GM21423 (cell line): Measurements from ENCODE around the gene CNTN4.

Experiments
- ATAC-seq: cut with Tn5 transposase; IDR thresholded peaks from one replicate; pipeline ENCODE4 v1.9.1; 2021; ENCODE audit warnings: mild to moderate bottlenecking, moderate library complexity; ENCODE audit not compliant: unreplicated experiment

CNTN4 gene

DNA sequence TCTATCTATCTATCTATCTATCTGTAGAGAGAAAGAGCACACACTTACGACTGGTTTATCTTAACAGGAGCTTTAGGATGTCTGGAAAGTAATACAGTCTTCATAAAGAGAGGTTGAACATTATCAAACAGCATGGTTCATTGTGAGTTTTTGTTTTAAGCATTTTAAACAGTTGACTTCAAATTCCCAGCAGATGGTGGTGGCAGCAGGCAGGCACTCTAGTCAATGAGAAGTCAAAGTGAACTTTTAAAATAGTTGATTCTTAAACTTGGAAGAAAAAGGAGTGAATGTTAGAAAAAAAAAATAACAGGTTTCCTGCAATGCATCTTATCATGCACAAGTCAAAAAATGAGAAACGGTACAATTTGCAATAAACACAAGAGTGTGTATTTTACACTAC is 578.8 kb downstream of the CNTN4 start:
- ATAC-seq: no peak

DNA sequence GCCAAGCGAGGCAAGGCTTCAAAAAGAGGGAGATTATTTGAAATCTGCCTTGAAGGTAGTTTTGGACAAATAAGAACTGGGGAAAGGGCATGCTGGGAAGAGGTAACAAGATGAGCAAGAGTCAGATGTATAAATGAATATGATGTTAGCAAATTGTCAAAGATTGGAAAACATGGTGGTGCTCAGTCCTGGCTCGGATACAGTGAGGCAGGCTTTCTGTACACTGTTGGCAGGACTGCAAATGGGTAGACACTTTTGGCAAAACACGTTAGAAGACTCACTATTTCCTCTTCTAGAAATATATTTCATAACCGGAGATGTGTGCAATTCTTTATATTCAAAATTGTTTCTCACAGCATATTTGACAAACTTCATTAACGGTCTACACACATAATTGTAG is 581.6 kb downstream of the CNTN4 start:
- ATAC-seq: no peak

DNA sequence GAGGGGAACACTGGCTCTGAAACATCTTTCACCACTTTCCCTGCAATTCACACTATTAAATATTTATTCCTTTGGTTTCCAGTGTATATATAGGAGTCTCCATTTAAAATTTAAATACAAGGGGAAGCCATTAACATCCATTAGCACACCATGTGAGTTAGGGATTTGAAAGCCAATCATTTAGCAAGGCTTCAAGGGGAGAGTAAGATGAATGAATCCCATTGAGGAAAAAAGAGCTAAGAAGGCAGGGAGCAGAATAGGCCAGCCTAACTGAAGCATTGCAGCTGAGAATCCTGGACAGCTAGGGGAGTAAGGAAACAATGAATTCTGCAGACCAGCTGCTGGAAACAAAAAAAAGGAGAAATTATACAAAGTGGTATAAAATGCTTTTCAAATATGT is 585.4 kb downstream of the CNTN4 start:
- ATAC-seq: no peak

- ATAC-seq: no peak
Measured at GRCh38 chr3:2686816-2687502, 588.3 kb downstream of the CNTN4 start.

DNA sequence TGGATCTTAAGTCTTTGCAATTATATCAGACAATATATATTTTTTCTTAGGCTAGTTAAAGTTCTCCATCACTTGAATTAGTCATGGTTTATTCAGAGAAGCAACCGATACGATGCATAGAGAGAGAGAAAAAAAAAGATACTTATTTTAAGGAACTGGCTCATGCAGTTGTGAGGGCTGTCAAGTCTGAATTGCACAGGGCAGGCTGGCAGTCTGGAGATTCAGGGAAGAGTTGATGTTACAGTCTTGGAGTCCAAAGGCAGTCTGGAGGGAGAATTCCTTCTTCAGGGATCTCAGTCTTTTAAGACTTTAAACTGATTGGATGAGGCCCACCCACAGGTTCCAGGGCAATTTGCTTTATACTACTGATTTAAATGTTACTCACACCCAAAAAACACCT is 598.9 kb downstream of the CNTN4 start:
- ATAC-seq: no peak

DNA sequence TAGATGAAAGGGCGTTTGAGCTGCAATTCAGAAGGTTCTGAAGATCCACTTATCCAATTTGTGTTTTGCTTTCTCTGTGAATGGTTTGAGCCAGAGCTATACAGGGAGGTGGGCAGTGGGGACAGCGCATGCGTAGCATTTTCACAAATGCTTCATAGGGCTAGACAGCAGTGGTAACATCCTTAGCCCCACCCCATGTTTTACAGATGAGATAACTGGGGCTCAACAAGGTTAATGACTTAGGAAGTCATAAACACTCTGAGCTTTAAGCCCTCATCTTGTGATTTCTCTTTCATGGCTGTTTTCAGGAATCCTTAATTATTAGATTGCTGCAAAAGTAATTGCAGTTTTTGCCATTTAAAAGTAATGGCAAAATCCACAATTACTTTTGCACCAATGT is 602.8 kb downstream of the CNTN4 start:
- ATAC-seq: no peak

DNA sequence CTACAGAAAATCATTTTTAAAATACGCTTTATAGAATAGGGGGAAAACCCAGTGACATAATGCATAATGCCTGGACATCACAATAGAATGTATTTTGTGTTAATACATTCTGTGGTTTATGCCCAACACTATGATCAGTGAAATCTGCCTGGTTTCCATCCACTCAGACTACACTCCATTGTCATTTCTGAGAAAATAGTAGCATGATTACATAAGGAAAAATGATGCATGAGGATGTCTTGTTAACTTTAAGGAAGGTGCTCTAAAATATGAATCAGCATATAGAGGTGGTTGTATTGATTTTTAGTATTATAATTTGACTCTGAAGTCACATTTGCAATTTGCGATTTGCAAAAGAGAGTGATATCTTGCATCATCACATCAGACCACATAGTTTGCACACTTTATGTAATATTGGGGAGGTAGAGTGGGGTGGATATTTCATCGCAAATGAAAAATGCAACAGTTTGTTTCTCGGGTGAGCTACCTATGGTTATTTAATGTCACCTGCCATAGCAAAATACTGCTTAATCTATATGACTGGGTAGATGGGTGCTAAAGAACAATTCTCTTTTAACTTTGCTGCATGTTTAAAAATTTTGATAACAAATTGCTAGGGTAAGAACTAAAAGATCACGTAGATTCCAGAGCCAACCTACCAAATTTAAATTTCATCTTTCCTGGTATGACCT is 607.6 kb downstream of the CNTN4 start:
- ATAC-seq: no peak

DNA sequence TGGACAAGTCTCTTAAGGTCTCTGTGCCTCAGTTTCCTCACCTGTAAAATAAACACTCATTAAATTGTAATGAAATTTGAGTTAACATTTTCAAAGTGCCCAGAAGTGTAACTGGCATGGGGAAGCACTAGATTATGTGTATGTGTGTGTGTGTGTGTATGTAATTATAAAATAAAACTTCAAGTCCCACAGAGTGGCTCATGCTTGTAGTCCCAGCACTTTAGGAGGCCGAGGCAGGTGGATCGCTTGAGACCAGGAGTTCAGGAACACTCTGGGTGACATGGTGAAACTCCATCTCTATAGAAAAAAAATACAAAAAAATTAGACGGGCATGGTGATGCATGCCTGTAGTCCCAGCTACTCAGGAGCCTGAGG is 608.2 kb downstream of the CNTN4 start:
- ATAC-seq: no peak

DNA sequence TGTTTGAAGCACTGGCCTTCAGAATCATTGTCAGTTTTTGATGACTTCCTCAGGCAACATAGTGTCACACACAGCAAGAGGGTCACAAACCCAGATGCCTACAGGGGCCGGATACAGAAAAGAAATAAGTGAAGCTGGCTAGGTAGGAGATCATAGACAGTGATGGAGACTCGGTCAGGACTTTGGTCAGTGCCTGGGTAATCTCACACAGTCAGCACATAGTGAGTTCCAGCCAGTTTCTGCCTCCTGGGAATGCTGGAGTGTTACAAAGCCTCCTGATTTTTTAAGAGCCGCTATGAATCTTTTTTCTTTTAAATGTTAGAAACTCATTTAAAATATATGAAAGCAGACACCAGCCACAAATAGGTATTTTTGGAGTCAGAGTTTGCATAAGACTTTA is 612.4 kb downstream of the CNTN4 start:
- no peak for ATAC-seq

DNA sequence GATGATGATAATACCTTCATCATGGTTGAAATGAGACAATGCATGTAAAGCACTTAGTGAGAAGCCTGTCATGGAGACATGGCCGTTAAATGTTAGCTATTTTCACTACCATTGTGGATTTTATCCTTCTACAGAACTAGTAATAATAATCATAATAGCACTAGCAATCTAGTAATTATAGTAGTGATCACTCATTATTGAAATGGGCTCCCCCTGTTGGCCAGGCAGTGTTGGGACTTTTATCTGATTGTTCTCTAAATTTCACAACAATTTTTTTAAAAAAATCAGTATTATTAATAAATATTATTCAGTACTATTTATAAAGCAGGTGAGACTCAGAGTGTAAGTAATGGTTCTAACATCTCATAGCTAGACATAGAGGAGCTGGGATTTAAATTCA is 615.3 kb downstream of the CNTN4 start:
- no peak for ATAC-seq

DNA sequence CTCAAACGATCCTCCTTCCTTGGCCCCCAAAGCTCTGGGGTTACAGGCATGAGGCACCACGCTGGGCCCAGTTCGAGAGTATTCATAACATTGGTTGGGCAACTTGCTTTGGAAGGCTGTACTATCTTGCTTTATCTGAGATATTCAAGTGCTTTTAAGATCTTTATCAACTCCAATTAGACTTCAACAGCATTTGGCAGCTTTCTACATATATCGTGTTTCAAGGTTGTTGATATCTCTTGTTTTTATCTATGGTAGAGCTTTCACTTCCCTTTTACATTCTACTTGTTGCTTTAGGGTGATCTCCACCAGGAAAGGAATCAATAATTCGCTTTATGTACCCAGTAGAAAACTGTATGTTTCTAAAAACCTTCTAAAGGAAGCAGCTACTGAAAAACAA is 616.2 kb downstream of the CNTN4 start:
- no peak for ATAC-seq

GRCh38 chr3:2727101-2727500 is 628.4 kb downstream of the CNTN4 start:
- no peak for ATAC-seq

DNA sequence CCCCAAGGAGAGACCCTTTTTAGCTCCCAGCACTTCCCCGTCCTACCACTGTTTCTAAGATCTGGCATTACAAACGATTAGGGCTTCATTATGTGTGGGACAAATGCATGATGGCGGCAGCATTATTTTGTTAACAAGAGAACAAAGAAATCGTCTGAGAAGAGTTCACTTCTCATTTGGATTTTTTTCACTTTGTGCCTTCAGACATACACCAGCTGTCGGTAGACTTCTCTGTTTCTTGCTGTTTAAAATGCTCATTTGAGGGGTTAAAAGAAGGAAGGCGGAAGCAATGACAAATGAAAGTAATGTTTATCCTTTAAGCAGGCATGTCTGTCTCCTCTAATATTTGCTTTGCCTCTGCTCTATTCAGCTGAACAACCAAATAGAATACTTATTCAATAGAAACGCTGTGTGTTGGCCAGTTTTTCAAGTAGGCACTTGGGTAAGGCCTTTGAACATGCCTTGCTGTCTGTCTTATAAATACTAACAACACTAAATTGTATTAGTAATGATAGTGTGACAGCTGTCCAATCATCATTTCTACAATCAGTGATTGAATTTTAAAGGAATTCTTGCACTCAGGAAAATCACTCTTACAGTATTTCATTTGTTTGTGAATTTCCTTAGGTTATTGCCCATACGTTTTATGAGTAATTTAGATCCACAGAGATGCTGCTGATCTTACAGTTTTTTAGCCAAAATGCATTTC is 629.1 kb downstream of the CNTN4 start:
- ATAC-seq: no peak

GRCh38 chr3:2731843-2732242 is 633.2 kb downstream of the CNTN4 start:
- ATAC-seq: no peak

GRCh38 chr3:2735392-2735894 is 636.8 kb downstream of the CNTN4 start:
- no peak for ATAC-seq

DNA sequence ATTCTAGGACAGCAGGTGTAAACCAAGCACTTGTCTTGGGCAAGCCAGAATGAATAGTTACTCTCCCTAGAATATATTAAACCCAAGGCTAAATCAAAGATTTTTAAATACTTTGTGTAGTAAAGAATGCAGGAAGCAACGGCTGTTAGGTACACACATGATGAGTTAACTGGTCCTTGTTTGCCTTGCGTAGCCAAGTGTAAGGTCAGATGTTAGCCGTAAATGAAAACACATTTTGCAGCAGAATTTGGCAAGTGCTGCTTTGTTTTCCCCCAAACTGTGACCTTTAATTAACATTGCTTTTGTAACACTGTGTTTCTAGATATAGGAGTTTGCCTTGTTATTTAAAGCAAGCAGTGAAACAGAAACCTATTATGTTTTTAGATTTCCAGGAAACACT is 642.9 kb downstream of the CNTN4 start:
- no peak for ATAC-seq

- peak; percentile 72 for ATAC-seq
Measured at GRCh38 chr3:2765002-2765579, 666.4 kb downstream of the CNTN4 start.

- peak; percentile 8 for ATAC-seq
Measured at GRCh38 chr3:2770451-2770850, 671.8 kb downstream of the CNTN4 start.

DNA sequence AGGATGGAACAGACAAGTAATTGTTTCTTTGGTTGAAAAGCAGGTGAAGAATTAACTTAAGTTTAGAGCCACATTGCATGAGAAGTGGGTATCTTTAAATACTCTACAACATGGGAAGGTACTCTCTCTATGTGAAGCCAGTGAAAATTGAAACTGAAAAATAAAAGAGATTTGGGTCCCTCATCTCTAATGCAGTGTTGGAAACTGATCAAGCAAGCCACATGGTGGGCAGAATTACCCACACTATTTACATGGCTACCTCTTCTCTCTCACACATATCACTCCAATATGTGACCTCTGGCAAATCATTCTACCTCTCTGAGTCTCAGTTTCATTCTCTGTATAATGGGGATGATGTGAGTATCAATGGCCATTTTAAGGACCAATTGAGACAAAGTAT is 672.5 kb downstream of the CNTN4 start:
- ATAC-seq: peak; percentile 84

- ATAC-seq: no peak
Measured at GRCh38 chr3:2771741-2772140, 673.1 kb downstream of the CNTN4 start.

- ATAC-seq: no peak
Measured at GRCh38 chr3:2772803-2773202, 674.1 kb downstream of the CNTN4 start.
